ENCODE results near the gene SPRN.
"Not testable (repeated sequence)": the region's sequence is repeated elsewhere in the genome, so short reads cannot be mapped to it uniquely, and the experiment has no call there.

SPRN gene

GRCh38 chr10:133424601-133425000, at the start of gene SPRN:
SPRN (minus strand) TSS chr10:133424625; CDS start chr10:133423681, 944 bp downstream.
- DNase-seq (ENCODE audit: low spot score) = not testable (repeated sequence)

GRCh38 chr10:133474027-133474426, 49.6 kb upstream of the SPRN start:
- DNase-seq (ENCODE audit: low spot score) = no peak

- DNase-seq (ENCODE audit: low spot score) = no peak
These were observed 48.8 kb upstream of the SPRN start for GRCh38 chr10:133473270-133473669.

GRCh38 chr10:133471300-133472109, 47.1 kb upstream of the SPRN start:
- no peak for DNase-seq (ENCODE audit: low spot score)

- not testable (repeated sequence) for DNase-seq (ENCODE audit: low spot score)
These were observed 44.8 kb upstream of the SPRN start for GRCh38 chr10:133469205-133469604.

- no peak for DNase-seq (ENCODE audit: low spot score)
These were observed 43.0 kb upstream of the SPRN start for GRCh38 chr10:133467286-133467911.

- no peak for DNase-seq (ENCODE audit: low spot score)
These were observed 42.4 kb upstream of the SPRN start for GRCh38 chr10:133466683-133467275.

- no peak for DNase-seq (ENCODE audit: low spot score)
These were observed 41.6 kb upstream of the SPRN start for GRCh38 chr10:133465950-133466474.

GRCh38 chr10:133465191-133465949, 40.9 kb upstream of the SPRN start:
- DNase-seq (ENCODE audit: low spot score) = no peak

- DNase-seq (ENCODE audit: low spot score) = no peak
These were observed 40.2 kb upstream of the SPRN start for GRCh38 chr10:133464582-133465031.

GRCh38 chr10:133462512-133463305, 38.3 kb upstream of the SPRN start:
- DNase-seq (ENCODE audit: low spot score) = no peak

GRCh38 chr10:133461841-133462240, 37.4 kb upstream of the SPRN start:
- no peak for DNase-seq (ENCODE audit: low spot score)

- no peak for DNase-seq (ENCODE audit: low spot score)
These were observed 36.6 kb upstream of the SPRN start for GRCh38 chr10:133461027-133461426.

- no peak for DNase-seq (ENCODE audit: low spot score)
These were observed 35.9 kb upstream of the SPRN start for GRCh38 chr10:133460208-133460769.

GRCh38 chr10:133459454-133460207, 35.2 kb upstream of the SPRN start:
- no peak for DNase-seq (ENCODE audit: low spot score)

GRCh38 chr10:133458710-133459453, 34.5 kb upstream of the SPRN start:
- DNase-seq (ENCODE audit: low spot score) = no peak

- DNase-seq (ENCODE audit: low spot score) = no peak
These were observed 33.7 kb upstream of the SPRN start for GRCh38 chr10:133458021-133458709.

GRCh38 chr10:133457100-133457841, 32.8 kb upstream of the SPRN start:
- DNase-seq (ENCODE audit: low spot score) = no peak
